Measurements from ENCODE around the gene ERP29.

DNA sequence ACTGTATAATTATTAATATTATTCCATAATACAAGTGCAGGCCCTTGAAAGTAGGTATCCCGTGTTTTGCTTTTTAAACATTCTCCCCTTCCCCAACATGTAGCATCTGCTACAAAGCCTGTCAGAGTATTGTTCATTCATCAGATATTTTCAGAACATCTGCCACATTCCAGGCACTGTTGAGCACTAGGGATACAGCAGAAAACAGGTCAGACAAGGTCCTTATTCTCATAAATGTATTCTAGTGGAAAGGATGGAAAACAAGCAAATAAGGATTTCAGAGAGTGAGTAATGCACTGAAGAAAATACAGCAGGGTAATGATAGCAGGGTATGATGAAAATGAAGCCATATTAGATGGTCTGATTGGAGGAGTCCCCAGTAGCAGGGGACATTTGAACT, 3.8 kb downstream of the ERP29 start:
- TF ChIP-seq POLR2A (IDR thresholded peaks at IDR 0.05) (no peak), CTCF (IDR thresholded peaks at IDR 0.05) (no peak)
